SU-DHL-6 (cell line): ENCODE data around the gene SEC24B.

ENCODE experiments used
- H2AFZ ChIP-seq: fragments of 200-600 bp; sonication (generic); 2 replicates; pipeline ENCODE4 v1.6.1; 2014; ENCODE audit warnings: low read depth, mild to moderate bottlenecking, moderate library complexity, mixed read lengths, antibody characterized with exemption, low read length; ENCODE audit not compliant: severe bottlenecking
- H3F3A ChIP-seq: fragments of 200-600 bp; shearing (Covaris generic); 2 replicates; pipeline ENCODE4 v1.6.0; 2016; ENCODE audit warnings: antibody characterized with exemption, mild to moderate bottlenecking; ENCODE audit not compliant: insufficient read depth
- H3K27ac ChIP-seq: fragments of 200-600 bp; sonication (generic); 2 replicates; pipeline ENCODE4 v1.5.1; 2016; ENCODE audit warnings: low read depth, mild to moderate bottlenecking, low read length, moderate library complexity, mixed read lengths
- H3K27me3 ChIP-seq: fragments of 200-600 bp; sonication (generic), shearing (Covaris generic); 2 replicates; pipeline ENCODE4 v1.6.0; 2014; ENCODE audit warnings: mild to moderate bottlenecking, low read length
- H3K36me3 ChIP-seq: fragments of 200-600 bp; sonication (generic); 2 replicates; pipeline ENCODE4 v1.6.1; 2014; ENCODE audit warnings: mild to moderate bottlenecking, low read length, mixed read lengths
- H3K4me2 ChIP-seq: fragments of 300-600, 200-600 bp; shearing (Covaris generic), sonication (generic); 2 replicates; pipeline ENCODE4 v1.6.0; 2014; ENCODE audit warnings: low read length, low read depth, mild to moderate bottlenecking; ENCODE audit not compliant: poor library complexity, severe bottlenecking
- H3K4me3 ChIP-seq: fragments of 200-600 bp; sonication (generic); 2 replicates; pipeline ENCODE4 v1.5.1; 2014; ENCODE audit warnings: antibody characterized with exemption, low read length, mild to moderate bottlenecking, mixed read lengths; ENCODE audit not compliant: insufficient read depth, poor library complexity, severe bottlenecking
- H3K79me2 ChIP-seq: fragments of 200-600 bp; sonication (generic); 2 replicates; pipeline ENCODE4 v1.6.1; 2014; ENCODE audit warnings: mild to moderate bottlenecking, low read length, moderate library complexity; ENCODE audit not compliant: insufficient read depth
- H3K9ac ChIP-seq: fragments of 200-600 bp; sonication (generic); 2 replicates; pipeline ENCODE4 v1.7.0; 2014; ENCODE audit warnings: mild to moderate bottlenecking, low read length
- H3K9me2 ChIP-seq: fragments of 200-600 bp; sonication (generic); replicated peaks from 2 replicates; pipeline ENCODE4 v1.6.1; 2014; ENCODE audit warnings: low read length; ENCODE audit not compliant: insufficient read depth
- H3K9me3 ChIP-seq: fragments of 200-600 bp; sonication (generic); 2 replicates; pipeline ENCODE4 v1.6.1; 2014; ENCODE audit warnings: low read length, mixed read lengths; ENCODE audit not compliant: insufficient read depth
- H4K20me1 ChIP-seq: fragments of 200-600 bp; sonication (generic); 2 replicates; pipeline ENCODE4 v1.6.1; 2014; ENCODE audit warnings: low read depth, mild to moderate bottlenecking, antibody characterized with exemption, low read length, moderate library complexity, mixed read lengths
- EZH2phosphoT487 ChIP-seq: fragments of 200-600 bp; sonication (generic), shearing (Covaris generic); conservative IDR thresholded peaks from 2 replicates; pipeline ENCODE4 v1.6.1; 2018; ENCODE audit warnings: mild to moderate bottlenecking, antibody characterized with exemption, low read length, moderate library complexity, mixed read lengths
- TF ChIP-seq, protein P1 (sequence below): fragments of 200-600 bp; sonication (generic); IDR thresholded peaks from one replicate; pipeline ENCODE4 v1.5.1; 2017; ENCODE audit warnings: antibody characterized with exemption, mild to moderate bottlenecking, low read length, moderate library complexity; ENCODE audit not compliant: insufficient read depth, poor library complexity, severe bottlenecking

The SEC24B gene

GRCh38 chr4:109398928-109399327, 34.7 kb upstream of the SEC24B start:
- H3K9ac ChIP-seq: no peak overlapping the region
- H4K20me1 ChIP-seq: no peaks in the 10 kb centered on the region
- no peak for TF ChIP-seq EZH2phosphoT487
- TF ChIP-seq, protein P1, sequence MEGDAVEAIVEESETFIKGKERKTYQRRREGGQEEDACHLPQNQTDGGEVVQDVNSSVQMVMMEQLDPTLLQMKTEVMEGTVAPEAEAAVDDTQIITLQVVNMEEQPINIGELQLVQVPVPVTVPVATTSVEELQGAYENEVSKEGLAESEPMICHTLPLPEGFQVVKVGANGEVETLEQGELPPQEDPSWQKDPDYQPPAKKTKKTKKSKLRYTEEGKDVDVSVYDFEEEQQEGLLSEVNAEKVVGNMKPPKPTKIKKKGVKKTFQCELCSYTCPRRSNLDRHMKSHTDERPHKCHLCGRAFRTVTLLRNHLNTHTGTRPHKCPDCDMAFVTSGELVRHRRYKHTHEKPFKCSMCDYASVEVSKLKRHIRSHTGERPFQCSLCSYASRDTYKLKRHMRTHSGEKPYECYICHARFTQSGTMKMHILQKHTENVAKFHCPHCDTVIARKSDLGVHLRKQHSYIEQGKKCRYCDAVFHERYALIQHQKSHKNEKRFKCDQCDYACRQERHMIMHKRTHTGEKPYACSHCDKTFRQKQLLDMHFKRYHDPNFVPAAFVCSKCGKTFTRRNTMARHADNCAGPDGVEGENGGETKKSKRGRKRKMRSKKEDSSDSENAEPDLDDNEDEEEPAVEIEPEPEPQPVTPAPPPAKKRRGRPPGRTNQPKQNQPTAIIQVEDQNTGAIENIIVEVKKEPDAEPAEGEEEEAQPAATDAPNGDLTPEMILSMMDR: no peak
- H2AFZ ChIP-seq: no peak overlapping the region
- H3K79me2 ChIP-seq: no peaks in the 10 kb centered on the region
- H3K4me2 ChIP-seq: no peak overlapping the region
- no peak overlapping the region for H3K27ac ChIP-seq
- H3F3A ChIP-seq: no peaks in the 10 kb centered on the region
- no peaks in the 10 kb centered on the region for H3K9me3 ChIP-seq
- no peaks in the 10 kb centered on the region for H3K36me3 ChIP-seq
- no peaks in the 10 kb centered on the region for H3K27me3 ChIP-seq
- no peaks in the 10 kb centered on the region for H3K9me2 ChIP-seq
- no peak overlapping the region for H3K4me3 ChIP-seq

DNA sequence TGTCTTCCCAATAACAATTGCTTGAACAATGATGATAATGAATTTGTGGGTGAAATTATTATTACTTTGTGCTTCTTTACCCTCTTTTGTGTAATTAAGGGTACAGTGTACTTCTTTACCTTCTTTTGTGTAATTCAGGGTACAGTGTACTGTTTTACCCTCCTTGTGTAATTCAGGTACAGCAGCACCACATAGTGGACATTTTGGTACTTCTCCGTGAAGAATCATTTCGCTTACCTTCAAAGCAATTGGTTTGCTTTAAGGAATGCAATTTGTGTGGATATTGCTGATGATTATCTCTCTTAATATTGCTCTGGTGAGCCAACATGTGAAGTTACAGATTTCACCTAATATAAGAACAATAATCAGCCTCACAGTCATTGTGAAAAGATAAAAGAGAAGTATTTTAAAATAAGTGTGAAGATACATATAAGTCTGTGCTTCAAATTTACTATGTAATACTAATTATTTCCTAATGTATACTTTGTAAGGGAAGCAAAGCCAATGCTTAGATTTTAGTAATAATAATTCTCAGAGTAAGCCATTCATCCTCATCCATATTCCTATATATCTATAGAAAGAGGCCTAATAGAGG, 27.2 kb upstream of the SEC24B start:
- Histone ChIP-seq H2AFZ (no peak overlapping the region), H4K20me1 (no peaks in the 10 kb centered on the region)
- TF ChIP-seq EZH2phosphoT487: no peak
- TF ChIP-seq, protein P1: peak; percentile 28

DNA sequence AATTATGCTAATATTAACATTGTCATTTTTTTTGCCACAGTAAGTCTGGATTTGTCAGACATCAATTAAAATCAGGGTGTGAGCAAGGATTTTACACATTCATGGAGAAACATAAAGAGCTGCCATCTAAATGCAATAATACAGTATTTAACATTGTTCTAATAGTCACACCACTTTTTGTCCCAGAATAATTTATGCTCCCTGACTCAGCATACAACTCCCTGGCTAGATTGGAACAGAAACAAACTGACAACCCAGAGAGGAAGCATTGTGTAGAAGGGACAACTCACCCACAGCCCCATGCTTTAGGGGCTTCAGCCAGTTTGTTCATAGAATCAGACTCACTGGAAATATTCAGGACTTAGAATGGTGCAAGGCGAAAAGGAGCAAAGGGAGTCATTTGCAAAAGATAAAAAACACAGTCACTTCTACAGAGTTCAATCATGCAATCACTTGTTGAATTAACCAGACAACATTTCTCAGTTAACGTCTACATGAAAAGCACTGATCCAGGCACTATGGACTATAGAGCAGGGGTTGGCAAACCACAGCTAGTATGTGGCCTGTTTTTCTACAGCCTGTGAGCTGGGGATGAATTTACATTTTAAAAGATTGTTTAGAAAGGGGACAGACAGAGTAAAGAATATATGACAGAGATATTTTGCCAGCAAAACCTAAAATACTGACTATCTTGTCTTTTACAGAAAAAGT, 26.4 kb upstream of the SEC24B start:
- Histone ChIP-seq H2AFZ (no peak overlapping the region), H3K4me3 (no peak overlapping the region), H3F3A (no peaks in the 10 kb centered on the region), H3K4me2 (no peak overlapping the region), H3K79me2 (no peaks in the 10 kb centered on the region), H3K27me3 (no peaks in the 10 kb centered on the region), H3K9me3 (no peaks in the 10 kb centered on the region), H3K9me2 (no peaks in the 10 kb centered on the region), H3K9ac (no peak overlapping the region), H3K36me3 (no peaks in the 10 kb centered on the region), H3K27ac (no peak overlapping the region), H4K20me1 (no peaks in the 10 kb centered on the region)
- TF ChIP-seq EZH2phosphoT487: no peak
- TF ChIP-seq, protein P1: no peak

More for the DNA sequence above, 27.2 kb upstream of the SEC24B start:
- Histone ChIP-seq H3F3A (no peaks in the 10 kb centered on the region), H3K36me3 (no peaks in the 10 kb centered on the region), H3K79me2 (no peaks in the 10 kb centered on the region), H3K4me2 (no peak overlapping the region), H3K4me3 (no peak overlapping the region), H3K27me3 (no peaks in the 10 kb centered on the region), H3K9ac (no peak overlapping the region), H3K9me2 (no peaks in the 10 kb centered on the region), H3K9me3 (no peaks in the 10 kb centered on the region), H3K27ac (no peak overlapping the region)
